GM23338 (cell line): ENCODE data around the gene MOGAT1. TPM values are rescaled to one million over a fixed set of nuclear protein-coding genes. Genes with fewer than 3 reads are reported as not detected.

ENCODE experiments used
- ATAC-seq: fragments of 200-7000 bp; cut with Tn5 transposase; 3 replicates; pipeline ENCODE4 v1.9.1; 2020
- DNase-seq: peaks from one replicate; pipeline ENCODE4 v3.0.0-alpha.2; 2015; ENCODE audit warnings: low spot score
- H2AFZ ChIP-seq: fragments of 200-600 bp; sonication (generic); 2 replicates; pipeline ENCODE4 v1.8.0; 2016; ENCODE audit warnings: antibody characterized with exemption, mild to moderate bottlenecking, moderate library complexity
- H3F3A ChIP-seq: fragments of 200-600 bp; sonication (generic); replicated peaks from 2 replicates; pipeline ENCODE4 v1.8.0; 2017; ENCODE audit warnings: antibody characterized with exemption, mixed run types, low read depth
- H3K27ac ChIP-seq: fragments of 200-600 bp; sonication (generic); 2 replicates; pipeline ENCODE4 v1.6.1; 2016; ENCODE audit warnings: low read depth
- H3K27me3 ChIP-seq: fragments of 200-600 bp; sonication (generic); 2 replicates; pipeline ENCODE4 v1.8.0; 2016; ENCODE audit warnings: mild to moderate bottlenecking, mixed run types, moderate library complexity; ENCODE audit not compliant: insufficient read depth
- H3K36me3 ChIP-seq: fragments of 200-600 bp; sonication (generic); 2 replicates; pipeline ENCODE4 v1.8.0; 2016; ENCODE audit warnings: mild to moderate bottlenecking; ENCODE audit not compliant: insufficient read depth
- H3K4me1 ChIP-seq: fragments of 200-600 bp; sonication (generic); 2 replicates; pipeline ENCODE4 v1.8.0; 2016; ENCODE audit warnings: mild to moderate bottlenecking, moderate library complexity; ENCODE audit not compliant: insufficient read depth
- H3K4me2 ChIP-seq: fragments of 200-600 bp; sonication (generic); 2 replicates; pipeline ENCODE4 v1.7.1; 2017; ENCODE audit warnings: mixed run types
- H3K4me3 ChIP-seq: fragments of 200-600 bp; sonication (generic); 2 replicates; pipeline ENCODE4 v1.6.1; 2016; ENCODE audit warnings: mixed run types
- H3K79me2 ChIP-seq: fragments of 200-600 bp; sonication (generic); replicated peaks from 2 replicates; pipeline ENCODE4 v1.8.0; 2017; ENCODE audit warnings: mild to moderate bottlenecking; ENCODE audit not compliant: insufficient read depth
- H3K9me2 ChIP-seq: fragments of 200-600 bp; sonication (generic); 2 replicates; pipeline ENCODE4 v1.8.0; 2017; ENCODE audit not compliant: insufficient read depth
- H4K20me1 ChIP-seq: fragments of 200-600 bp; sonication (generic); replicated peaks from 2 replicates; pipeline ENCODE4 v1.8.0; 2017; ENCODE audit warnings: mild to moderate bottlenecking; ENCODE audit not compliant: insufficient read depth
- H3K27ac Mint-ChIP-seq: 2 replicates; pipeline ENCODE4 v1.8.0; 2020; ENCODE audit warnings: inconsistent platforms, mild to moderate bottlenecking, moderate library complexity, mixed read lengths
- H3K27me3 Mint-ChIP-seq: 3 replicates; pipeline ENCODE4 v1.8.0; 2022; ENCODE audit warnings: low read depth, mild to moderate bottlenecking, moderate library complexity, mixed read lengths, inconsistent platforms; ENCODE audit not compliant: insufficient read depth, poor library complexity
- H3K36me3 Mint-ChIP-seq: 3 replicates; pipeline ENCODE4 v1.8.0; 2021; ENCODE audit warnings: low read depth, mild to moderate bottlenecking, inconsistent platforms, moderate library complexity, mixed read lengths
- H3K4me1 Mint-ChIP-seq: 3 replicates; pipeline ENCODE4 v1.8.0; 2020; ENCODE audit warnings: mild to moderate bottlenecking, inconsistent platforms, mixed read lengths
- H3K4me3 Mint-ChIP-seq: 3 replicates; pipeline ENCODE4 v1.8.0; 2021; ENCODE audit warnings: moderate library complexity, mild to moderate bottlenecking, inconsistent platforms, mixed read lengths
- H3K9me3 Mint-ChIP-seq: 3 replicates; pipeline ENCODE4 v1.8.0; 2020; ENCODE audit warnings: moderate library complexity, mild to moderate bottlenecking, inconsistent platforms, mixed read lengths
- CREB1 ChIP-seq: fragments of 250-450 bp; sonication (Bioruptor Pico); IDR thresholded peaks from 2 replicates; pipeline ENCODE4 v1.5.0; 2020; ENCODE audit warnings: low read depth, mild to moderate bottlenecking, moderate library complexity
- NANOG ChIP-seq: IDR thresholded peaks from 2 replicates; pipeline ENCODE4 v1.6.1; 2016; ENCODE audit warnings: antibody characterized with exemption, borderline replicate concordance
- REST ChIP-seq: IDR thresholded peaks from one replicate; pipeline ENCODE4 v1.6.1; 2018; ENCODE audit warnings: antibody characterized with exemption; ENCODE audit not compliant: unreplicated experiment
- STAT1 ChIP-seq: IDR thresholded peaks from one replicate; pipeline ENCODE4 v1.6.1; 2016; ENCODE audit warnings: antibody characterized with exemption; ENCODE audit not compliant: unreplicated experiment
- ZNF462 ChIP-seq: fragments of 250-450 bp; sonication (Bioruptor Pico); IDR thresholded peaks from 2 replicates; pipeline ENCODE4 v1.5.0; 2020; ENCODE audit warnings: mild to moderate bottlenecking, moderate library complexity
- polyA plus RNA-seq: library from polyadenylated mRNA; unstranded; fragments of >200 nt; fragmentation: Nextera tagmentation; extraction: Ambion mirVana; gene quantifications from 2 replicates; pipeline ENCODE4 v1.2.1, GENCODE V29; 2016
- total RNA-seq: library from RNA; depleted of rRNA; stranded (reverse); fragments of >200 nt; shearing (Covaris generic); gene quantifications from 2 replicates; pipeline ENCODE4 v1.2.3, GENCODE V29; 2014

MOGAT1 gene
- total and polyA plus RNA-seq, 2 experiments from 2014 or later, result 0.86 to 0.94 TPM

- TF ChIP-seq ZNF462 (CRISPR knock-in tag) (no peak), NANOG (no peak), STAT1 (no peak)
Observed at GRCh38 chr2:222745836-222746559, 74.5 kb downstream of the MOGAT1 start (continued).

GRCh38 chr2:222747526-222748160 is 76.2 kb downstream of the MOGAT1 start:
- H3K4me2 ChIP-seq, result peak overlapping the region; percentile 33
- no peaks in the 10 kb centered on the region for H3F3A ChIP-seq
- no peaks in the 10 kb centered on the region for H4K20me1 ChIP-seq
- no peaks in the 10 kb centered on the region for H3K36me3 ChIP-seq
- H3K27ac ChIP-seq, result peak overlapping the region; percentile 3; the same call in 1 of the 2 replicates
- H3K27me3 Mint-ChIP-seq, result peaks cover 2% of the 10 kb centered on the region
- peak; percentile 84 for ATAC-seq
- H3K27me3 ChIP-seq, result no peaks in the 10 kb centered on the region
- H3K4me1 Mint-ChIP-seq, result peaks cover 33% of the 10 kb centered on the region
- H3K4me3 ChIP-seq, result 0 out of 2 replicates have a peak overlapping the region, but pooled peaks have one; percentile 17
- peaks cover 32% of the 10 kb centered on the region for H3K4me1 ChIP-seq
- H3K9me2 ChIP-seq, result no peaks in the 10 kb centered on the region
- H3K27ac Mint-ChIP-seq, result peak overlapping the region; percentile 40; the same call in 1 of the 2 replicates
- no peak overlapping the region for H2AFZ ChIP-seq
- no peaks in the 10 kb centered on the region for H3K9me3 Mint-ChIP-seq
- peak; percentile 66 for DNase-seq
- no peaks in the 10 kb centered on the region for H3K36me3 Mint-ChIP-seq
- no peaks in the 10 kb centered on the region for H3K79me2 ChIP-seq
- H3K4me3 Mint-ChIP-seq, result peak overlapping the region; percentile 34; the same call in 1 of the 3 replicates
- TF ChIP-seq REST, result no peak
- no peak for TF ChIP-seq CREB1 (CRISPR knock-in tag)
